PC-3 (cell line): Measurements from ENCODE around the gene DAPK1. TPM values are rescaled to one million over a fixed set of nuclear protein-coding genes. Genes with fewer than 3 reads are reported as not detected.

Experiments
- ATAC-seq: fragments of 200-7000 bp; cut with Tn5 transposase; 2 replicates; pipeline ENCODE4 v1.9.1; 2020; ENCODE audit warnings: mild to moderate bottlenecking, moderate library complexity
- BruUV-seq: library from RNA; stranded (reverse); fragments of 400-500 nt; replicated peaks from 2 replicates; lab custom pipeline; 2021; lab: Mats Ljungman, UMichigan
- CTCF ChIA-PET: fragments of 300-600 bp; sonication (Branson Sonifier 250); formaldehyde crosslinking; loops from one replicate; lab custom pipeline; 2022; ENCODE audit warnings: antibody characterized with exemption; lab: Charles Lee
- POLR2A ChIA-PET: fragments of 300-600 bp; sonication (Branson Sonifier 250); formaldehyde crosslinking; loops from one replicate; lab custom pipeline; 2022; ENCODE audit warnings: antibody characterized with exemption; ENCODE audit not compliant: unreplicated experiment; lab: Charles Lee
- DNase-seq: peaks from one replicate; pipeline ENCODE4 v3.0.0-alpha.2; 2015
- H2AFZ ChIP-seq: fragments of 300-600 bp; sonication (generic); 2 replicates; pipeline ENCODE4 v1.6.0; 2016; ENCODE audit warnings: antibody characterized with exemption, low read length
- H3F3A ChIP-seq: fragments of 300-600 bp; sonication (generic); one replicate; pipeline ENCODE4 v1.6.0; 2017; ENCODE audit warnings: antibody characterized with exemption, low read length, control low read depth, mild to moderate bottlenecking; ENCODE audit not compliant: unreplicated experiment
- H3K27ac ChIP-seq: fragments of 300-600 bp; sonication (generic); 2 replicates; pipeline ENCODE4 v1.5.1; 2016; ENCODE audit warnings: mild to moderate bottlenecking, low read length
- H3K27me3 ChIP-seq: fragments of 300-600 bp; sonication (generic); 2 replicates; pipeline ENCODE4 v1.6.1; 2016; ENCODE audit warnings: low read length, mixed read lengths
- H3K36me3 ChIP-seq: fragments of 300-600 bp; sonication (generic); 2 replicates; pipeline ENCODE4 v1.6.1; 2016; ENCODE audit warnings: low read depth, mixed run types, low read length, mixed read lengths
- H3K4me1 ChIP-seq: fragments of 300-600 bp; sonication (generic); 2 replicates; pipeline ENCODE4 v1.5.1; 2016; ENCODE audit warnings: low read length; ENCODE audit not compliant: insufficient read depth
- H3K4me2 ChIP-seq: fragments of 300-600 bp; sonication (generic); 2 replicates; pipeline ENCODE4 v1.6.0; 2016; ENCODE audit warnings: low read length
- H3K4me3 ChIP-seq: fragments of 300-600 bp; sonication (generic); 2 replicates; pipeline ENCODE4 v1.5.1; 2016; ENCODE audit warnings: mild to moderate bottlenecking, low read length, mixed read lengths
- H3K79me2 ChIP-seq: fragments of 300-600 bp; sonication (generic); 2 replicates; pipeline ENCODE4 v1.6.1; 2017; ENCODE audit warnings: low read length, mixed read lengths
- H3K9ac ChIP-seq: fragments of 300-600 bp; sonication (generic); 2 replicates; pipeline ENCODE4 v1.6.0; 2016; ENCODE audit warnings: mild to moderate bottlenecking, low read length
- H3K9me2 ChIP-seq: fragments of 300-600 bp; sonication (generic); replicated peaks from 2 replicates; pipeline ENCODE4 v1.6.1; 2016; ENCODE audit warnings: mixed run types, low read length, mixed read lengths
- H3K9me3 ChIP-seq: fragments of 300-600 bp; sonication (generic); 2 replicates; pipeline ENCODE4 v1.6.1; 2016; ENCODE audit warnings: low read length, mixed read lengths
- H4K20me1 ChIP-seq: fragments of 300-600 bp; sonication (generic); 2 replicates; pipeline ENCODE4 v1.6.1; 2016; ENCODE audit warnings: low read length, mixed read lengths
- EZH2 ChIP-seq: fragments of 300-600 bp; sonication (generic); IDR thresholded peaks from one replicate; pipeline ENCODE4 v1.6.1; 2017; ENCODE audit warnings: antibody characterized with exemption, mild to moderate bottlenecking, low read length; ENCODE audit not compliant: unreplicated experiment
- EZH2phosphoT487 ChIP-seq: fragments of 300-600 bp; sonication (generic); IDR thresholded peaks from 2 replicates; pipeline ENCODE4 v1.6.1; 2018; ENCODE audit warnings: mild to moderate bottlenecking, antibody characterized with exemption, low read length, borderline replicate concordance
- intact Hi-C: fragments of 100-400 bp; cut with micrococcal nuclease; formaldehyde crosslinking; loops from 2 replicates; pipeline ENCODE4 v1.9.0; 2023
- total RNA-seq: library from RNA; depleted of rRNA; stranded (reverse); fragments of >200 nt; gene quantifications from 2 replicates; pipeline ENCODE4 v1.2.3, GENCODE V29; 2014
- TF ChIP-seq, protein P1 (sequence below): fragments of 300-600 bp; sonication (generic); conservative IDR thresholded peaks from 2 replicates; pipeline ENCODE4 v1.5.1; 2017; ENCODE audit warnings: antibody characterized with exemption, low read depth, mild to moderate bottlenecking, low read length

Gene DAPK1
- total RNA-seq, 1 experiment from 2014 or later: not detected

DNA sequence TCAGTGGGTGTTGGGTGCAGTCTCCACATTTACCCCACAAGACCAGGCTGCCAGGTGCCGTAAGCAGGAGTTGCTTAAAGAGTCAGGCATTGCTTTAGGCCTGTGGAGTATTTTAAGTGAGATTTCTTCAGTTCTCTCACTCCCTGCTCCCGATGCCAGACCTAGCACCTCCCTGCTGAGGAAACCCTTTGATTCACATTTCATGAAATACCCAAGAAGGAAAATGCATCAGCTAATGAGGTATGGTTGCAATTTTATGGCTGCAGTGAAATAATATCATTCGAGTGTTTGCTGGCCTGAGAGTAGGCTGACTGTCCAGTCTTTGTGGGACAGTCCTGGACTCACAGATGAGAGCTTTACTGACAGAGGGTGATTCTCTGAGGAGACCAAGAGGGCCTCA is 160.8 kb downstream of the DAPK1 start:
- Histone ChIP-seq H3K27ac (no peak overlapping the region), H2AFZ (no peak overlapping the region), H3K36me3 (no peaks in the 10 kb centered on the region), H3F3A (no peaks in the 10 kb centered on the region), H4K20me1 (no peaks in the 10 kb centered on the region), H3K9me3 (no peaks in the 10 kb centered on the region), H3K4me2 (no peak overlapping the region), H3K4me3 (no peak overlapping the region), H3K9me2 (no peaks in the 10 kb centered on the region), H3K9ac (no peak overlapping the region), H3K27me3 (peaks cover 39% of the 10 kb centered on the region), H3K4me1 (no peaks in the 10 kb centered on the region), H3K79me2 (no peaks in the 10 kb centered on the region)
- ChIA-PET CTCF (no interaction called here), POLR2A (no interaction called here)
- TF ChIP-seq, protein P1, sequence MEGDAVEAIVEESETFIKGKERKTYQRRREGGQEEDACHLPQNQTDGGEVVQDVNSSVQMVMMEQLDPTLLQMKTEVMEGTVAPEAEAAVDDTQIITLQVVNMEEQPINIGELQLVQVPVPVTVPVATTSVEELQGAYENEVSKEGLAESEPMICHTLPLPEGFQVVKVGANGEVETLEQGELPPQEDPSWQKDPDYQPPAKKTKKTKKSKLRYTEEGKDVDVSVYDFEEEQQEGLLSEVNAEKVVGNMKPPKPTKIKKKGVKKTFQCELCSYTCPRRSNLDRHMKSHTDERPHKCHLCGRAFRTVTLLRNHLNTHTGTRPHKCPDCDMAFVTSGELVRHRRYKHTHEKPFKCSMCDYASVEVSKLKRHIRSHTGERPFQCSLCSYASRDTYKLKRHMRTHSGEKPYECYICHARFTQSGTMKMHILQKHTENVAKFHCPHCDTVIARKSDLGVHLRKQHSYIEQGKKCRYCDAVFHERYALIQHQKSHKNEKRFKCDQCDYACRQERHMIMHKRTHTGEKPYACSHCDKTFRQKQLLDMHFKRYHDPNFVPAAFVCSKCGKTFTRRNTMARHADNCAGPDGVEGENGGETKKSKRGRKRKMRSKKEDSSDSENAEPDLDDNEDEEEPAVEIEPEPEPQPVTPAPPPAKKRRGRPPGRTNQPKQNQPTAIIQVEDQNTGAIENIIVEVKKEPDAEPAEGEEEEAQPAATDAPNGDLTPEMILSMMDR: no peak
- no peak for TF ChIP-seq EZH2
- intact Hi-C loops: no loop called here
- DNase-seq (no peak), ATAC-seq (no peak)
- BruUV-seq: no TSS peak

DNA sequence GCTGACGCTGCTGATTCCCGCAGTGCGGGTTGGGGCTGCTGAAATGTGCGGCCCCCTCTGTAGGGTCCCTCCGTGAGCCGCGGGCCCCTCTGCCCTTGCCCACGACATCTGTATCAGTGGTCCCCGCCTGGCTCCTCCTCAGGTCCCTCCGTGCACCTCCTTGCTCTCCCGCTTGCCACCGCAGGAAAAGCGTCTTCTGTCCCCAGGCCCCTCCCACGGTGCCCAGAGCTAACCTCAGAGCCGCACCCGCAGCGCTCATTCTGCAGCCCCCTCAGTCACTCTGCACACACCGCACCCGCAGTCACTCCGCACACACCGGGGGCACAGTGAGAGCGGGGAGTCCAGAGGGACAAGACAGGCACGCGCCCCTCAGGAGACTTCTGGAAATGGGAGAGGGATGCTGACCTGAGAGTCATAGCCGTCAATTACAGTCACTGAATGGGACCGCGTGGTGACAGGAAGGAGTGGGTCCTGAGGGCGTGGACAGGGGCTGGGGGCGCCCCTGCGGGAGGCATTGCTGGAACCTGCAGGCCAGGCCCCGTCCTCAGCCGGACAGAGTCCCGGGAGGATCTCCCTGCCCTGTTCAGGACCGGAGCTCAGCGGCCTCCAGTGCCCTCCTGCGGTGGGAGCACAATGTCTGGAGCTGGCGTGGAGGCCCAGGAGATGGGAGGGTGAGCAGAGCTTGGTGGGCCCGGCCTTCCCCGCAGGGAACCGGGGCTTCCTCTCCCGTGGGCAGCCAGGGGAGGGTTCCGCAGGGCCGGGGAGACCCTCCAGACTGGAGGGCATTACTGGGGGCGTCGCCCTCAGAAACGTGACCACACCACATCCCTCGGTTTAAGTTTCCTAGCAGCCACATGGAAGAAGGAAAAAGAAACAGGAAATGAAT is 162.1 kb downstream of the DAPK1 start:
- CTCF ChIA-PET: no interaction called here
- no peak for DNase-seq
- no peak overlapping the region for H3K4me3 ChIP-seq

DNA sequence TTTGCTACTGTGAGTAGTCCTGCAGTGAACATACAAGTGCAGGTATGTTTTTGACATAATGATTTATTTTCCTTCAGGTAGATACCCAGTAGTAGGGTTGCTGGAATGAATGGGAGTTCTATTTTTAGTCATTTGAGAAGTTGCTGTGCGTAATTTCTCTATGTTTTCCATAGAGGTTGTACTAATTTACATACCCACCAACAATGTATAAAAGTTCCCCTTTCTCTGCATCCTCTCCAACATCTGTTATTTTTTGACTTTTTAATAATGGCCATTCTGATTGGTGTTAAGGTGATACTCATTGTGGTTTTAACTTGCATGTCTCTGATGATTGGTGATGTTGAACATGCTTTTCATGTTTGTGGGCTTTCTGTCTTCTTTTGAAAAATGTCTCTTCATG is 163.6 kb downstream of the DAPK1 start:
- no peaks in the 10 kb centered on the region for H3K9me2 ChIP-seq
- no peak overlapping the region for H2AFZ ChIP-seq
- no peak overlapping the region for H3K4me2 ChIP-seq
- no peak overlapping the region for H3K9ac ChIP-seq
- intact Hi-C loops: no loop called here
- no peak for DNase-seq
- no peaks in the 10 kb centered on the region for H4K20me1 ChIP-seq
- ChIA-PET POLR2A (no interaction called here), CTCF (no interaction called here)
- H3K4me3 ChIP-seq: no peak overlapping the region
- no peaks in the 10 kb centered on the region for H3K36me3 ChIP-seq
- H3F3A ChIP-seq: no peaks in the 10 kb centered on the region
- TF ChIP-seq EZH2phosphoT487 (no peak), EZH2 (no peak)
- TF ChIP-seq, protein P1: no peak
- no peaks in the 10 kb centered on the region for H3K4me1 ChIP-seq
- H3K27ac ChIP-seq: no peak overlapping the region
- no peak for ATAC-seq
- no TSS peak for BruUV-seq
- no peaks in the 10 kb centered on the region for H3K9me3 ChIP-seq
- H3K79me2 ChIP-seq: no peaks in the 10 kb centered on the region
- peaks cover 15% of the 10 kb centered on the region; the same call in 1 of the 2 replicates for H3K27me3 ChIP-seq

More for the DNA sequence above, 162.1 kb downstream of the DAPK1 start:
- H3K9ac ChIP-seq: no peak overlapping the region
- H3K4me1 ChIP-seq: no peaks in the 10 kb centered on the region
- H3K9me3 ChIP-seq: no peaks in the 10 kb centered on the region
- H3F3A ChIP-seq: no peaks in the 10 kb centered on the region
- TF ChIP-seq, protein P1: no peak
- TF ChIP-seq EZH2phosphoT487 (no peak), EZH2 (no peak)
- no peak for ATAC-seq
- H3K9me2 ChIP-seq: no peaks in the 10 kb centered on the region
- no peak overlapping the region for H3K4me2 ChIP-seq
- H3K36me3 ChIP-seq: no peaks in the 10 kb centered on the region
- no peak overlapping the region for H3K27ac ChIP-seq
- intact Hi-C loops: no loop called here
- no TSS peak for BruUV-seq
- H4K20me1 ChIP-seq: no peaks in the 10 kb centered on the region
- POLR2A ChIA-PET: no interaction called here
- peaks cover 29% of the 10 kb centered on the region for H3K27me3 ChIP-seq
- H2AFZ ChIP-seq: no peak overlapping the region
- no peaks in the 10 kb centered on the region for H3K79me2 ChIP-seq
